ENCODE data around the gene SELENOH.

GRCh38 chr11:57729479-57729878 lies 11.8 kb upstream of the SELENOH start:
- no peak for TF ChIP-seq CTCF (conservative IDR thresholded peaks at IDR 0.05)
- no peak for TF ChIP-seq ZFX (IDR thresholded peaks at IDR 0.05)

Measured in C4-2B (cell line).